B cell (primary cell): ENCODE results near the gene OTUB2.

Experiments
- EZH2 ChIP-seq: IDR thresholded peaks from 2 replicates; pipeline ENCODE4 v1.6.1; 2012; ENCODE audit warnings: borderline replicate concordance, low read depth, mild to moderate bottlenecking, moderate library complexity, low read length; ENCODE audit not compliant: insufficient read depth, poor library complexity, severe bottlenecking
- TF ChIP-seq, protein P1 (sequence below): fragments of 200-600 bp; IDR thresholded peaks from one replicate; pipeline ENCODE4 v1.8.0; 2022; ENCODE audit warnings: antibody characterized with exemption, mild to moderate bottlenecking

DNA sequence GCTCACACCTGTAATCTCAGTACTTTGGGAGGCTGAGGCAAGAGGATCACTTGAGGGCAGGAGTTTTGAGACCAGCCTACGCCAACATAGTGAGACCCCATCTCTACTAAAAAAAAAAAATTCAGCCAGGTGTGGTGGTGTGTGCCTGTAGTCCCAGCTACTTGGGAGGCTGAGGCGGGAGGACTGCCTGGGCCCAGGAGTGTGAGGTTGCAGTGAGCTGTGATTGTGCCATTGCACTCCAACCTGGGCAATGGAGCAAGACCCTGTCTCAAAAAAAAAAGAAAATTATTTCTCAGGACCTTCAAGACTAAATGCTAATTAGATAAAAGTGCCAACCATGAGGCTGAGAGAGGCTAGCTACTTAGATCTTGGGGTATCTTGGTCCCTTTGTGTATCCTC, 23.5 kb downstream of the OTUB2 start:
- TF ChIP-seq, protein P1, sequence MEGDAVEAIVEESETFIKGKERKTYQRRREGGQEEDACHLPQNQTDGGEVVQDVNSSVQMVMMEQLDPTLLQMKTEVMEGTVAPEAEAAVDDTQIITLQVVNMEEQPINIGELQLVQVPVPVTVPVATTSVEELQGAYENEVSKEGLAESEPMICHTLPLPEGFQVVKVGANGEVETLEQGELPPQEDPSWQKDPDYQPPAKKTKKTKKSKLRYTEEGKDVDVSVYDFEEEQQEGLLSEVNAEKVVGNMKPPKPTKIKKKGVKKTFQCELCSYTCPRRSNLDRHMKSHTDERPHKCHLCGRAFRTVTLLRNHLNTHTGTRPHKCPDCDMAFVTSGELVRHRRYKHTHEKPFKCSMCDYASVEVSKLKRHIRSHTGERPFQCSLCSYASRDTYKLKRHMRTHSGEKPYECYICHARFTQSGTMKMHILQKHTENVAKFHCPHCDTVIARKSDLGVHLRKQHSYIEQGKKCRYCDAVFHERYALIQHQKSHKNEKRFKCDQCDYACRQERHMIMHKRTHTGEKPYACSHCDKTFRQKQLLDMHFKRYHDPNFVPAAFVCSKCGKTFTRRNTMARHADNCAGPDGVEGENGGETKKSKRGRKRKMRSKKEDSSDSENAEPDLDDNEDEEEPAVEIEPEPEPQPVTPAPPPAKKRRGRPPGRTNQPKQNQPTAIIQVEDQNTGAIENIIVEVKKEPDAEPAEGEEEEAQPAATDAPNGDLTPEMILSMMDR = no peak
- no peak for TF ChIP-seq EZH2
